ENCODE results near the gene TFAP2E. TPM values are rescaled to one million over a fixed set of nuclear protein-coding genes. Genes with fewer than 3 reads are reported as not detected.
A peak's percentile ranks its signal among the peaks of the same experiment; 100 is the strongest.

TFAP2E gene
- 0.94 and 2.2 TPM in 2 replicates for total RNA-seq (2014; rRNA removed; shearing (Covaris generic))

DNA sequence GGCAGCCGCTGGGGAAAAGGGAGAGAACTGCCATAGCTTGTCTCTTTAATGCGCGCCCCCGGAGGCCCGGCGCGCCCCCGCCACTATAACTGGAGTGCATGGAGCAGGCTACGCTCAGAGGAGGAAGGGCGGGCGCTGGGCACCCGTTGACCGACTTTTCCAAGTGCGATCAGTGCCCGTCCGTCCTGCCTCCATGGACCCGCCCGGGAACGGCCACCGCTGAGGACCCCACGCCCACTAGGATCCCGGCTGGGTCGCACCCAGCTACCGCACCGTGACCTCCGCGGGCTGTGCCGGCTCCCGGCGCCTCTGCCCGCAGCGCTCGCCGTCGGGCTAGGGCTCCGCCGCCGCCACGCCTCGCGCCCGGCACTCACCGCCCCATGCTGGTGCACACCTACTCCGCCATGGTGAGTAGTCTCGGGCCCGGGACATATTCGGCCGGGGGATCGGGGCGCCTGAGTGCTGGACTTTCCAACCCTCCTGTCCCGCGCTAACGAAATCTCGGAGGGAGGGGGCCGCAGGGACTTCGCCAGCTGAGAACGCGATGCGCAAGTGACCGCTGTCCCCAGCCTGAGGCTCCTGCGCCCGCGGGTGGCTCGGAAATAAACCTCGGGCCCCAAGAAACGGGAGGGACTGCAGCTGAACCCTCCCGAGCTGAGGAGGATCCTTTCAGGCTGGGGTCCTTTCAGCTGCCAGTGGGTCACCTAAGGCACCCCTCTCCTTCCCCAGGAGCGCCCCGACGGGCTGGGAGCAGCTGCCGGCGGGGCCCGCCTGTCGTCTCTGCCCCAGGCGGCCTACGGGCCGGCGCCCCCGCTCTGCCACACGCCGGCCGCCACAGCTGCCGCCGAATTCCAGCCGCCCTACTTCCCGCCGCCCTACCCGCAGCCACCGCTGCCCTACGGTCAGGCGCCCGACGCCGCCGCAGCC is at the start of gene TFAP2E:
TSS of gene TFAP2E (plus strand) at position 117 of the 927 bp plus-strand sequence. CDS start at position 381, 264 bp downstream.
- peak; percentile 90 for DNase-seq
- Histone ChIP-seq H3K36me3 (replicated peaks; ENCODE audit: control insufficient read depth, insufficient read depth, low read length) (no peaks in the 10 kb centered on the region), H3K27me3 (ENCODE audit: control insufficient read depth, insufficient read depth, low read length) (peaks cover 85% of the 10 kb centered on the region), H3K4me3 (ENCODE audit: insufficient read depth, low read depth, low read length) (peak within 1 kb of the TSS; percentile 70)

DNA sequence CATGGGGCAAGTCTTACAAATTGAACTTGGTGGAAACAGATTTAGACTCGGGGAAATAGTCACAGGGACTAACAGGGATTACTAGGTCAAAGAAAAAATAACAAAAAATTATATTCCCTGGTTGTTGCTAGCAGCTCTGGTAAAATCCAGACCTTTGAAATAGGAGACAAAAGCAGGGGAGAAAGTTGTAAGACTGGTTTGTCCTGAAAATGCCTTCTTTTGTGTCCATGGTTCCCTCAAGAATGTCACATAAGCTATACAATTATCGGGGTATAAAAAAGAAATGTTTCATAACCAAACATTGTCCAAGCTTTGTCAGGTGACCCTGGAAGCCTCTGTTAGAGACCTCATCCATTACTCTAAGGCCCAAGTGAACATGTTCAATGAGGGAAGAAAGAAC is 49.0 kb upstream of the TFAP2E start:
- DNase-seq = no peak
- Histone ChIP-seq H3K4me3 (ENCODE audit: insufficient read depth, low read depth, low read length) (no peak overlapping the region), H3K27me3 (ENCODE audit: control insufficient read depth, insufficient read depth, low read length) (no peaks in the 10 kb centered on the region), H3K36me3 (replicated peaks; ENCODE audit: control insufficient read depth, insufficient read depth, low read length) (no peaks in the 10 kb centered on the region)

- Histone ChIP-seq H3K4me3 (ENCODE audit: insufficient read depth, low read depth, low read length) (no peak overlapping the region), H3K36me3 (replicated peaks; ENCODE audit: control insufficient read depth, insufficient read depth, low read length) (peaks cover 4% of the 10 kb centered on the region), H3K27me3 (ENCODE audit: control insufficient read depth, insufficient read depth, low read length) (no peaks in the 10 kb centered on the region)
- no peak for DNase-seq
Measured at GRCh38 chr1:35530168-35530567, 42.9 kb upstream of the TFAP2E start.

DNA sequence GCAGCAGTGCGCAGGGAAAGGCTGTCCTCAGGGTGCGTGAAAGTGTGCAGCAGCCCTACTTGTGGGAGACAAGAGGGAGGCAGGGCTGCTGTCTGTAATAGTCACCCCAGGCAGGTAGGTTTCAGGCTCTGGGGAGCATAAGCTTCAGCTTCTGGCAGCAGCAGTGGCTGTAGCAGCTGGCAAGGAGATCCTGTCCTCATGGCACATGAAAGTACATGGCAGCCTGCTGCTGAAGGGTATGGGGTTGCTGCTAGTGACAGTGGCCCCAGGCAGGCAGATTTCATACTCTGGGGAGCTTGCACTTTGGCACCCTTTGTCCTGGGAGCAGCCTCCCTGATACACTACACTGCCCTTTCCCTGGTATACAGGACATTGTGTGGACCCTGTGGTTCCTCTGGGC is 42.2 kb upstream of the TFAP2E start:
- no peak overlapping the region for H3K4me3 ChIP-seq (ENCODE audit: insufficient read depth, low read depth, low read length)
- DNase-seq = no peak

GRCh38 chr1:35531368-35531767 is 41.7 kb upstream of the TFAP2E start:
- DNase-seq = no peak

More for the DNA sequence above, 42.2 kb upstream of the TFAP2E start:
- peaks cover 4% of the 10 kb centered on the region for H3K36me3 ChIP-seq (replicated peaks; ENCODE audit: control insufficient read depth, insufficient read depth, low read length)
- H3K27me3 ChIP-seq (ENCODE audit: control insufficient read depth, insufficient read depth, low read length) = no peaks in the 10 kb centered on the region

DNA sequence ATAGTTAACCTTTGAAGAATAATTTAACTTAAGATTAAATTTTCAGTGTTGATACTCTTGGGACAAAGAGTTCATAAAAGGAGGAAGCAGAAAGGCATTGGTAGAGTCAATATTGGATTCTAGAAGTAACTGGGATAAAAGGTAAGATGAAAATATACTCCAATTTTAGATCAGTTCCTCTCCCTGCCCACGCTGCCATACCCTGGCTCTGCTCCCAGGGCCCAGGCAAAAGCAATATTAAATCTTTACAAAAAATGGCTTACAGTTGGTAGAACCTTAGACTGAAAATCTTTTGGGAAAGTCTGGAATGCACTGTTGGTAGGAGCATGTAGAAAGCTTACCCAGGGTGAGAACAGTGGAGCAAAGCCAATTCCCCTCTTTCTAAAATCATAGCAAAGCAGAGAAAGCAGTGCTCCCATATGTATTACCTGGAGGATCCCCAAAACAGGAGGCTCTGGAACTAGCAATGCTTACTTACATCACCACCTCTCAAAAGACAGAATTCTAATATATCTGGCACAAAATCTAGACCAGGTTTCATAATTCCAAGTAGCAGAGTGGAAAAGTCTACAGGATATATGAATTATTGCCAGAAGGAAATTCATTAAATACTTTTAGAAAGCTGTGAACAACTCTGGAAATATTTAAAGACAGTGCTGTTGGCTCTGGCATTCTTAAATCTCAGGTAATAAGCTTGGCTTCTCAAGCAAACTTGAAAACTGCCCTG is 40.5 kb upstream of the TFAP2E start:
- Histone ChIP-seq H3K27me3 (ENCODE audit: control insufficient read depth, insufficient read depth, low read length) (no peaks in the 10 kb centered on the region), H3K4me3 (ENCODE audit: insufficient read depth, low read depth, low read length) (no peak overlapping the region), H3K36me3 (replicated peaks; ENCODE audit: control insufficient read depth, insufficient read depth, low read length) (peaks cover 4% of the 10 kb centered on the region)
- DNase-seq = no peak

More at GRCh38 chr1:35531368-35531767, 41.7 kb upstream of the TFAP2E start:
- Histone ChIP-seq H3K4me3 (ENCODE audit: insufficient read depth, low read depth, low read length) (no peak overlapping the region), H3K36me3 (replicated peaks; ENCODE audit: control insufficient read depth, insufficient read depth, low read length) (peaks cover 4% of the 10 kb centered on the region), H3K27me3 (ENCODE audit: control insufficient read depth, insufficient read depth, low read length) (no peaks in the 10 kb centered on the region)

DNA sequence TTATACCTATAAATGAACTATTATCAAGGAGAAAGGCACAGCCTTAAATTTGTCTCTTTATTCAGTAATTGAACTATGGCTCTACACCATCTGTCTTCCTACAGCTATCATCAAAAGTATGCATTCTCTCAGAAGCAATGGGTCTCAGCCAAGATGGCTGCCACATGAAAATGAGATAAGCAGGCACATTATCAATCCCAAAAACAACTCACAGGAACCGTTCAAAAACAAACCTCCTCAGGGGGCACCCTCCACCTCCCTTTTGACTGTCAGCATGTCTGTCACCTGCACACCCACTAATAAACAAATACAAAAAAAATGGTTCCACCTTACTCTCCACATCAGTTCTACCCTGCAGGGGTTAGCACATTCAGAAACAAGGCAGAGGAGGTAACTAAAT is 39.5 kb upstream of the TFAP2E start:
- H3K27me3 ChIP-seq (ENCODE audit: control insufficient read depth, insufficient read depth, low read length) = no peaks in the 10 kb centered on the region
- no peak for DNase-seq
- H3K36me3 ChIP-seq (replicated peaks; ENCODE audit: control insufficient read depth, insufficient read depth, low read length) = peaks cover 4% of the 10 kb centered on the region
- H3K4me3 ChIP-seq (ENCODE audit: insufficient read depth, low read depth, low read length) = no peak overlapping the region

DNA sequence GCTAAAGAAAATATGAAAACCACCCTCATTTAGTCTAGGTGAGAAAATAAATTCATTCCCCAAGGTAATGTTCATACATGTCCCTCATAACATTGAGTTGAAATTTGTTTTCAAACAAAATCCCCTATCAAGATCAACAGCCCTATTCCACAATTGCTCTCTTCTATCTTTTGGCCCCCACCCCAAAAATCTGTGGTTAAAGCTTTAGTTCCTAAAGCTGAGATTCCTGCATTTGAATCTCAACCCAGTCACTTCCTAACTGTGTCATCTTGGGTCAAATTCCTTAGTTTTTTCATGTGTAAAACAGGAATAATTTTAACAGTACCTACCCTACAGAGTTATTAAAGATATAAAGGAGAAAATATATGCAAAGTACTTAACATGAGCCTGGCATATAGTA is 37.9 kb upstream of the TFAP2E start:
- no peak for DNase-seq
- Histone ChIP-seq H3K27me3 (ENCODE audit: control insufficient read depth, insufficient read depth, low read length) (no peaks in the 10 kb centered on the region), H3K36me3 (replicated peaks; ENCODE audit: control insufficient read depth, insufficient read depth, low read length) (peaks cover 4% of the 10 kb centered on the region), H3K4me3 (ENCODE audit: insufficient read depth, low read depth, low read length) (no peak overlapping the region)

DNA sequence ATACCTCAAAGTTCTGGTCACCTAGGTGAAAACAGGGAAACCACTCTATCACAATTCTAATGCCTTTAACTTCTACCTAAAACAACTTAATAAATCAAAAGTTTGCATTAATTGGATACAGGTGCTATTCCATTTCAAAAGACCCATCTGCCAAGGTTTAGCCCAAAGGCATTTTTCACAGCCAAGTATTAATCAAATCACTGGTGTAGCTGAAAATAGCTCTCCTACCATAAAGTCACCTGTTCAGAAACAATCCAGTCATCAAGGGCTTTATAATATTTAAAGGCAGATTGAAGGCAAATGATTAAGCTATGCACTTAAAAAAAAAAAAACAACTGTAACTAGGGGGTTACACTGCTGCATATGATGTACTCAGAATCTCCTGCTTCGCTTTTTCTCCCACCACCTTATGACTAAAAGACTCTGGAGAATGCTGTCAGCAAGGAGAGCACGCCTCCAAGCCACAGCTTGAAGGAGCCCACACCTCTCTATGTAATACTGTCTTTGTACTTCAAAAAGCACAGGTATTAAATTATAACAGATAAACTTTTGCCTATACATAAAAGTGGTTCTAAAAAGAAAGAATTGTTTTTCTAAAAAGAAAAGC is 36.5 kb upstream of the TFAP2E start:
- no peak for DNase-seq
- H3K36me3 ChIP-seq (replicated peaks; ENCODE audit: control insufficient read depth, insufficient read depth, low read length) = no peaks in the 10 kb centered on the region; the same call in 1 of the 2 replicates
- H3K4me3 ChIP-seq (ENCODE audit: insufficient read depth, low read depth, low read length) = no peak overlapping the region
- H3K27me3 ChIP-seq (ENCODE audit: control insufficient read depth, insufficient read depth, low read length) = no peaks in the 10 kb centered on the region

DNA sequence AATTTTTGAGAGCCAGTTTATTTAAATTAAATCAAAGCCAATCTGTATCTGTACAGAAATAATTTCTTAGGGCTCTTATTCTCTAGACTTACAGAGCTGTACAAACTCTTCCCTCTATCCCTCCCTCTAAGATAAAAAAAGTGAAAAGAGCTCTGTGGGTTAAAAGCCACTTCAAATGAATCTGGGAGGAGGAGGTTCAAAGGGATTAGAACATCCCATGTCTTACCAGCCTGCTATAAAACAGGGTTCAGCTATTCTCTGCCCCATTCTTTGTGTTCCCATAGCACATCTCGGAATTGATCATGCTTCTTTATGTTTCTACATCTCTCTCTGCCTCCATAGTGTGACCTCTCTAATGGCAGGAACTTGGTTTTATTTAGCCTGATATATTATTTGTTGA is 35.3 kb upstream of the TFAP2E start:
- Histone ChIP-seq H3K36me3 (replicated peaks; ENCODE audit: control insufficient read depth, insufficient read depth, low read length) (peaks cover 2% of the 10 kb centered on the region; the same call in 1 of the 2 replicates), H3K4me3 (ENCODE audit: insufficient read depth, low read depth, low read length) (no peak overlapping the region), H3K27me3 (ENCODE audit: control insufficient read depth, insufficient read depth, low read length) (no peaks in the 10 kb centered on the region)
- no peak for DNase-seq

DNA sequence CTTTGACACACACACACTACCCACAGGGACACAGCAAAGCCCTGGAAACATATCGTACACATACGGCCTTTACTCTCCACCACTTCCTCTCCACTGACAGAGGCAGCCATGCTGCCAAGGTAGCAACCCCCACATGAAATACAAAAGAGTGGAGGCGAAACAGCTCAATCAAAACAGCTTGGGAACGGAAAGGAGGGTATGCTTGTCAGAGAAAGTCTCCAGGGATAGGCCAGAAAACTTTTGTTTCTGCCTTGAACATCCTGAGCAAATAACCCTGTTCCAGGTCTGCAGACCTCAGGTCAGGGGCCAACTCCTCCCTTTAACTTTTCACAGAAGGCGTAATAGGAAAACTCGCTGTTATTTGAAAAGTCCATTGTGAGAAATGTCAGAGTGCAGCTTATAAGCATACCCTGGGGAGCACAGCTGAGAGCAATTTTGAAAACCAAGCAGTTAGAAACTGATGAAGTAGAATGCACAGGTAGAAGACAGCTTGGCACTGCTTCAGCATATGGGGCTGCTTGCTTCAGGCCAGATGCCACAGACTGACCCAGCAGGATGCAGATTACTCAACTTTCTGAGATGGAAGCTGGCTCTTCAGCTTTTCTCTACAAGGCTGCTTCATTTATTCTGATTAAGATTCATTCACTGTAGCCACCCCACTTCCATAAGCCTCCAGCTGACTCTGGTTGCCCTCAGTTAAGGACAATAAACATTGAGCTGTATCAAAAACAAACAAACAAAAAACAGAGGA is 33.9 kb upstream of the TFAP2E start:
- Histone ChIP-seq H3K4me3 (ENCODE audit: insufficient read depth, low read depth, low read length) (no peak overlapping the region), H3K36me3 (replicated peaks; ENCODE audit: control insufficient read depth, insufficient read depth, low read length) (peaks cover 2% of the 10 kb centered on the region; the same call in 1 of the 2 replicates), H3K27me3 (ENCODE audit: control insufficient read depth, insufficient read depth, low read length) (no peaks in the 10 kb centered on the region)
- DNase-seq = no peak

DNA sequence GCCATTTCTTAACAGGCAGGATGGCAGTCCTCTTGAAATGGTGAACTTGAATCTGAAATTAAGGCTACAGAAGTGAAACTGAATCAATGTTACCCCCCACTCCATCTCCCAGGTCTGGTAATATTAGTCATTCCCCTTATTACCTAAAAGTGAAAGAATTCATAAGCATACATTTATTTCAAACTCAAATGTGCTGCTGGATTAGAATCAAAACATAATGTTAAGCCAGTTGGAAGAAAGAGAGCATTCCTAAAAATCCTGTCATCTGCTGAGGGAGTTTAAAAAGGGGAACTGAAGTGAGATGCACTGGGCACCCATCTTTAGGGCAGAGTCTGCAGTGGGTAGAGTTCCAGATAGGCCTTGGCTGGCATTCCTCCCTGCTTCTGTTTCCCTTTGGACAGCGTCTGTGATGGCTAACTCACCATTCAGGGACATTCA is 33.3 kb upstream of the TFAP2E start:
- peaks cover 2% of the 10 kb centered on the region; the same call in 1 of the 2 replicates for H3K36me3 ChIP-seq (replicated peaks; ENCODE audit: control insufficient read depth, insufficient read depth, low read length)
- H3K27me3 ChIP-seq (ENCODE audit: control insufficient read depth, insufficient read depth, low read length) = no peaks in the 10 kb centered on the region
- DNase-seq = no peak
- H3K4me3 ChIP-seq (ENCODE audit: insufficient read depth, low read depth, low read length) = no peak overlapping the region

- DNase-seq = peak; percentile 56
- Histone ChIP-seq H3K27me3 (ENCODE audit: control insufficient read depth, insufficient read depth, low read length) (no peaks in the 10 kb centered on the region), H3K36me3 (replicated peaks; ENCODE audit: control insufficient read depth, insufficient read depth, low read length) (peaks cover 2% of the 10 kb centered on the region; the same call in 1 of the 2 replicates), H3K4me3 (ENCODE audit: insufficient read depth, low read depth, low read length) (no peak overlapping the region)
Measured at GRCh38 chr1:35544976-35545375, 28.1 kb upstream of the TFAP2E start.

DNA sequence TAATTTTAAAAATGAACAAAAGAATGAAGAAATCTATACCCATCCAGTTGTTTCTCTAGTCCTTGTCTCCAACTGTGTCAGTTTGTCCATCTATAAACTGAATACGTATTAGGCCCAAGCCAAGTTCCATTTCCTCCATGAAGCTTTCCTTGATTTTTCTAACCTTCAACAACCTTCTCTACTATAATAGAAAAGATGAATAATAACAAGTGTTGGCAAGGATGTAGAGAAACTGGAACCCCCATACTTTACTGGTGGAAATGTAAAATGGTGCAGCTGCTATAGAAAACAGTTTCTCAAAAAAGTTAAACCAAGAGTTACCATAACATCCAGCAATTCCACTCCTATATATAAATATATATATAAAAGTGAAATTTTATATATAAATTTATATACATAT is 26.5 kb upstream of the TFAP2E start:
- no peak for DNase-seq
- H3K36me3 ChIP-seq (replicated peaks; ENCODE audit: control insufficient read depth, insufficient read depth, low read length) = peaks cover 2% of the 10 kb centered on the region
- no peaks in the 10 kb centered on the region for H3K27me3 ChIP-seq (ENCODE audit: control insufficient read depth, insufficient read depth, low read length)
- H3K4me3 ChIP-seq (ENCODE audit: insufficient read depth, low read depth, low read length) = no peak overlapping the region
